HG02938 (cell line): ENCODE measurements around the gene TXNDC2.
"Not testable (repeated sequence)": the region's sequence is repeated elsewhere in the genome, so short reads cannot be mapped to it uniquely, and the experiment has no call there.

ENCODE experiments used
- ATAC-seq: cut with Tn5 transposase; IDR thresholded peaks from one replicate; pipeline ENCODE4 v1.9.1; 2021; ENCODE audit warnings: mild to moderate bottlenecking, moderate library complexity; ENCODE audit not compliant: unreplicated experiment

Gene TXNDC2

GRCh38 chr18:9911226-9911625, 25.5 kb downstream of the TXNDC2 start:
- no peak for ATAC-seq

GRCh38 chr18:9912285-9912684, 26.5 kb downstream of the TXNDC2 start:
- ATAC-seq, result not testable (repeated sequence)

- ATAC-seq, result peak; percentile 1
Observed at GRCh38 chr18:9913151-9913525, 27.4 kb downstream of the TXNDC2 start.

GRCh38 chr18:9913526-9914333, 28.0 kb downstream of the TXNDC2 start, which contains the start of gene VAPA:
Gene VAPA (plus strand): TSS chr18:9914016. CDS start chr18:9914257, 241 bp downstream.
- peak; percentile 79 for ATAC-seq

- ATAC-seq, result peak; percentile 11
Observed at GRCh38 chr18:9914334-9914583, 28.5 kb downstream of the TXNDC2 start.

- peak; percentile 15 for ATAC-seq
Observed at GRCh38 chr18:9914584-9915290, 29.0 kb downstream of the TXNDC2 start.

- ATAC-seq, result no peak
Observed at GRCh38 chr18:9915291-9916076, 29.7 kb downstream of the TXNDC2 start.

- ATAC-seq, result no peak
Observed at GRCh38 chr18:9916077-9916639, 30.4 kb downstream of the TXNDC2 start.

GRCh38 chr18:9916808-9917207, 31.0 kb downstream of the TXNDC2 start:
- no peak for ATAC-seq

- ATAC-seq, result no peak
Observed at GRCh38 chr18:9918016-9918680, 32.4 kb downstream of the TXNDC2 start.

GRCh38 chr18:9919564-9920232, 33.9 kb downstream of the TXNDC2 start:
- no peak for ATAC-seq

GRCh38 chr18:9922592-9923311, 37.0 kb downstream of the TXNDC2 start:
- ATAC-seq, result no peak

GRCh38 chr18:9924371-9924943, 38.7 kb downstream of the TXNDC2 start:
- no peak for ATAC-seq

- no peak for ATAC-seq
Observed at GRCh38 chr18:9925369-9925768, 39.6 kb downstream of the TXNDC2 start.

GRCh38 chr18:9925795-9926194, 40.0 kb downstream of the TXNDC2 start:
- ATAC-seq, result no peak

GRCh38 chr18:9926223-9926894, 40.6 kb downstream of the TXNDC2 start:
- no peak for ATAC-seq

- ATAC-seq, result no peak
Observed at GRCh38 chr18:9926977-9927376, 41.2 kb downstream of the TXNDC2 start.

GRCh38 chr18:9927392-9928063, 41.8 kb downstream of the TXNDC2 start:
- no peak for ATAC-seq
